ENCODE data around the gene OR2V1.
"Not testable (repeated sequence)": the region's sequence is repeated elsewhere in the genome, so short reads cannot be mapped to it uniquely, and the experiment has no call there.

OR2V1 gene

GRCh38 chr5:181130832-181131496 is at the start of gene OR2V1:
TSS of gene OR2V1 (minus strand) at chr5:181131169. CDS start at chr5:181125304, 5,865 bp downstream.
- DNase-seq (ENCODE audit: low read depth in 2 of 2, low spot score in 1 of 2) = no peak

GRCh38 chr5:181177559-181177958 is 46.6 kb upstream of the OR2V1 start:
- DNase-seq (ENCODE audit: low read depth in 2 of 2, low spot score in 1 of 2) = not testable (repeated sequence)

GRCh38 chr5:181176254-181176952 is 45.4 kb upstream of the OR2V1 start:
- DNase-seq (ENCODE audit: low read depth in 2 of 2, low spot score in 1 of 2) = no peak

GRCh38 chr5:181173420-181174342 is 42.7 kb upstream of the OR2V1 start:
- DNase-seq (ENCODE audit: low read depth in 2 of 2, low spot score in 1 of 2) = peak in 1 of 2 donors; percentile 21

- DNase-seq (ENCODE audit: low read depth in 2 of 2, low spot score in 1 of 2) = no peak
These were observed 42.1 kb upstream of the OR2V1 start for GRCh38 chr5:181173027-181173419.

GRCh38 chr5:181171782-181172181 is 40.8 kb upstream of the OR2V1 start:
- no peak for DNase-seq (ENCODE audit: low read depth in 2 of 2, low spot score in 1 of 2)

GRCh38 chr5:181170996-181171395 is 40.0 kb upstream of the OR2V1 start:
- no peak for DNase-seq (ENCODE audit: low read depth in 2 of 2, low spot score in 1 of 2)

- no peak for DNase-seq (ENCODE audit: low read depth in 2 of 2, low spot score in 1 of 2)
These were observed 39.4 kb upstream of the OR2V1 start for GRCh38 chr5:181170237-181170825.

GRCh38 chr5:181169459-181170236 is 38.7 kb upstream of the OR2V1 start:
- DNase-seq (ENCODE audit: low read depth in 2 of 2, low spot score in 1 of 2) = peak in 1 of 2 donors; percentile 60

- no peak for DNase-seq (ENCODE audit: low read depth in 2 of 2, low spot score in 1 of 2)
These were observed 37.7 kb upstream of the OR2V1 start for GRCh38 chr5:181168595-181169118.

GRCh38 chr5:181167814-181168488 is 37.0 kb upstream of the OR2V1 start:
- DNase-seq (ENCODE audit: low read depth in 2 of 2, low spot score in 1 of 2) = no peak

GRCh38 chr5:181166812-181167733 is 36.1 kb upstream of the OR2V1 start:
- DNase-seq (ENCODE audit: low read depth in 2 of 2, low spot score in 1 of 2) = no peak

GRCh38 chr5:181164076-181164952 is 33.3 kb upstream of the OR2V1 start:
- DNase-seq (ENCODE audit: low read depth in 2 of 2, low spot score in 1 of 2) = no peak

- no peak for DNase-seq (ENCODE audit: low read depth in 2 of 2, low spot score in 1 of 2)
These were observed 32.6 kb upstream of the OR2V1 start for GRCh38 chr5:181163487-181164075.

GRCh38 chr5:181161534-181162175 is 30.7 kb upstream of the OR2V1 start:
- DNase-seq (ENCODE audit: low read depth in 2 of 2, low spot score in 1 of 2) = no peak

- DNase-seq (ENCODE audit: low read depth in 2 of 2, low spot score in 1 of 2) = not testable (repeated sequence)
These were observed 30.0 kb upstream of the OR2V1 start for GRCh38 chr5:181160755-181161533.
